ENCODE data around the gene CITED2.

The CITED2 gene

DNA sequence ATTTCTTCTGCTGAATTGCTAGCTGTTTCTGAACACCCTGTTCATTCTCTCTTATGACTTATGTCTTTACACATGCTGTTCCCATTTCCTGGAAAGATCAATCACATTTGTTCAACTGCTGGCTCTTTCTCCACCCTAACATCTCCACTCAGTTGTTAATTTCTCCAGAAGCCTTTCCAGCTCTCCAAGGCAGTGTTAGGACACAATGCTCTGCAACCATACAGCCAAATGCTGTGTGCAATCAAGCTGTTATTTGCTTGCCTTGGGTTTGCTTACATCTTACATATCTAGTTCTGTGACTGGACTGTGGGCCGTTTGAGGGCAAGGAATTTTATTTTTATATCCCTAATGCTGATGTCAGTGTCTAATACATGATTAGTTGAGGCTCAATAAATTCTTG, 24.2 kb upstream of the CITED2 start:
- no peak for ATAC-seq (replicated peaks; ENCODE audit: extremely low read depth, poor library complexity, severe bottlenecking)
- no peak for DNase-seq (ENCODE audit: low spot score in 2 of 2)
- peaks cover 10% of the 10 kb centered on the region for H3K27me3 Mint-ChIP-seq
- no peaks in the 10 kb centered on the region for H3K4me1 Mint-ChIP-seq
- no peak overlapping the region for H3K4me3 Mint-ChIP-seq
- peaks cover 3% of the 10 kb centered on the region for H3K36me3 Mint-ChIP-seq (ENCODE audit: insufficient read depth)
- no peak overlapping the region for H3K27ac Mint-ChIP-seq (ENCODE audit: low read depth)
- no peaks in the 10 kb centered on the region for H3K9me3 Mint-ChIP-seq

DNA sequence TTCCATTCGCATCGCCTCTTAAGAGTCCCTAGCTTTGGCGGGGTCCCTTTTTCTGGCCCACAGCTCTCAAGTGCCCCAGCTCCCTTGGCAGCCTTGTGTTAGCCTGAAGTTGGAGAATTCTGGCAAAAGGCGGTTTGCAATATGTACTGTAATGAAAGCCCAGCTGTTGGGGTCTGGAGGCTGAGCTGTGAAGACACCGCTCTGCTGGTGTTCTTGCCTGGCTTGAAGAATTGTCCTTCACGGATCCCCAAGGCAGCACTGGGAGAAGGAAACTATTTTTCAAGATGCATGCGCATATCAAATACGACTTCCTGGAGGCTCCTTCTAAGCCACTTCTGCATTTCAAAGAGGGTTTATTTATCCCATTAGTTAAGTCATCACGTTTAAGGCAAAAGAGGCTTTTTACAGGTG, 21.4 kb upstream of the CITED2 start:
- Mint-ChIP-seq H3K36me3 (ENCODE audit: insufficient read depth) (peaks cover 3% of the 10 kb centered on the region), H3K4me3 (no peak overlapping the region), H3K9me3 (no peaks in the 10 kb centered on the region), H3K4me1 (no peaks in the 10 kb centered on the region), H3K27ac (ENCODE audit: low read depth) (no peak overlapping the region), H3K27me3 (peaks cover 10% of the 10 kb centered on the region)
- no peak for DNase-seq (ENCODE audit: low spot score in 2 of 2)
- ATAC-seq (replicated peaks; ENCODE audit: extremely low read depth, poor library complexity, severe bottlenecking) = no peak

DNA sequence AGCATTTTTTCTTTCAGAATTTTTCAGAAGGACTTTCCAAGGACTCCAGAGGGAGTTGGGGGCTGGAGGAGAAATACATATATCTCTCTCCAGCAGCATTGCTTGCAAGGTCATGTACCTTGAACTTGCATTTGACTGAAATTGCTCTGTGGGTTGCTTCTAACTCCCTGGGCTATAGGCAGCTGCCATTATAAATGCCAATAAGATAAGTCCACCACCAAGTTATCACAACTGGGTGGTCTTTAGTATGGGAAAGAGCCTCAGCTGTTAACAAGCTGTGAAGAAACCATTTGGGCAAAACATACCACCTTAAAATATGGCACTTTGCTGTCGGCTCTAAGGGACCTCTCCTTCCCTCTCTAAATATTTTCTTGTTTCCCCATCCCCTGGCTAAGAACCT, 20.9 kb upstream of the CITED2 start:
- ATAC-seq (replicated peaks; ENCODE audit: extremely low read depth, poor library complexity, severe bottlenecking) = no peak
- Mint-ChIP-seq H3K4me1 (no peaks in the 10 kb centered on the region), H3K9me3 (no peaks in the 10 kb centered on the region), H3K36me3 (ENCODE audit: insufficient read depth) (peaks cover 3% of the 10 kb centered on the region), H3K4me3 (no peak overlapping the region), H3K27me3 (peaks cover 10% of the 10 kb centered on the region), H3K27ac (ENCODE audit: low read depth) (no peak overlapping the region)
- DNase-seq (ENCODE audit: low spot score in 2 of 2) = no peak

DNA sequence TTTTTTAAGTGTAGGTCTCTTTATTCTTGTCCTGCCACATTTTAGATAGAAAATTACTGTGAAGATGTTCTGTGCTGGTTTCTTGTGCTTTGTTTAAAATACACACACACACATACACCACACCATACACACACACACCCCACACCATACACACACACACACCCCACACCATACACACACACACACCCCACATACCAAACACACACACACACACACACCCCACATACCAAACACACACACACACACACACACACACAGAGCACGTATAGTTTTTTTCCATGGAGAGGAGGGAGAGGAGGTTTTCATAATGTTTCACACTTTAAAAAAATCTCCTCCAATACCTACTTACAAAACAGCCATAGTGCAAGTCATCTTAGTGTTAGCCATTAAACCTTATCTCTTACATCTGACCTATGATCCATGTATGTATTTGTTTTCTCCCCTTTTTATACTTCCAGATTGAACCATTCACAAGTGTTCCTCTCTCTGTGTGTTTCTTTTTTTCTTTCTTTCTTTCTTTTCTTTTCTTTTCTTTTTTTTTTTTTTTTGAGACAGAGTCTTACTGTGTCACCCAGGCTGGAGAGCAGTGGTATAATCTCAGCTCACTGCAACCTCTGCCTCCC, 19.7 kb upstream of the CITED2 start:
- ATAC-seq (replicated peaks; ENCODE audit: extremely low read depth, poor library complexity, severe bottlenecking) (no peak), DNase-seq (ENCODE audit: low spot score in 2 of 2) (no peak)
- Mint-ChIP-seq H3K4me3 (no peak overlapping the region), H3K36me3 (ENCODE audit: insufficient read depth) (no peaks in the 10 kb centered on the region), H3K27me3 (peaks cover 10% of the 10 kb centered on the region), H3K27ac (ENCODE audit: low read depth) (no peak overlapping the region), H3K4me1 (no peaks in the 10 kb centered on the region), H3K9me3 (no peaks in the 10 kb centered on the region)

DNA sequence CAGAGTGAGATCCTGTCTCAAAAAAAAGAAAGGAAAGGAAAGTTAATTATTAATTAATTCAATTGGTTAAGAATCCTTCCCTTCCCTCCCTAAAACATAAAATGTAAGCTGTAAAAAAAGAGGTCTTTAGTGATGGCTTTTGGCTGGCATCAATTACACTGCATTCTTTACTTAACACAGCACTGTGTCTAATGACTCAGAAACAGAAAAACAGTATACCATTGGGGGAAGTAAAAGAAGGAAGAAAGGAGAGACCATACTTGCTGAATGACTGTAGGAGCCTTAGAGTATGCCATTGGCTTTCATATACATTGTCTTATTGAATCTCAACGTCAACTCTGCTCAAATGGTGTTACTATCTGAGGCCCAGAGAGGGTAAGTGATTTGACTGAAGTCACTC, 18.3 kb upstream of the CITED2 start:
- no peak for DNase-seq (ENCODE audit: low spot score in 2 of 2)
- Mint-ChIP-seq H3K27ac (ENCODE audit: low read depth) (no peak overlapping the region), H3K9me3 (no peaks in the 10 kb centered on the region), H3K4me3 (no peak overlapping the region), H3K4me1 (no peaks in the 10 kb centered on the region), H3K27me3 (peaks cover 6% of the 10 kb centered on the region), H3K36me3 (ENCODE audit: insufficient read depth) (no peaks in the 10 kb centered on the region)
- no peak for ATAC-seq (replicated peaks; ENCODE audit: extremely low read depth, poor library complexity, severe bottlenecking)

DNA sequence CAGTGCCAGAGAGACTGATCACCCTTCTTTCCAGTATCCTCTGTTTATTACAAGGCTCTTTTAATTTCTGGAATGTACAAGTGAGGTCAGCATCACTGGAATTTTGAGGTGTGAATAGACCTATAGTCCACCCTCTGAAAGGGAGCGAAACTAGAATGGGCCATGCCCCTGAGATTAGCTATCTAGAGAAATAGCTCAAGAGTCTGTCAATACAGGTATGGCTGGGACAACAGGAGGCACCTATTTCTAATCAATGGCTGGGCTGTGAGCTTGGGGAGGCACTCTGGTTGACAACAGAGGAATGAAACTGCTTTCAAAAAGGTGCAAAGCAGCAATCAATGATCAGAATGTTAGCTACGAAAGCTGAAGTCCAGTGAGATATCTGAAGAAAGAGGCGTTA, 17.3 kb upstream of the CITED2 start:
- Mint-ChIP-seq H3K9me3 (no peaks in the 10 kb centered on the region), H3K27ac (ENCODE audit: low read depth) (no peak overlapping the region), H3K36me3 (ENCODE audit: insufficient read depth) (no peaks in the 10 kb centered on the region), H3K4me1 (no peaks in the 10 kb centered on the region), H3K4me3 (no peak overlapping the region), H3K27me3 (no peaks in the 10 kb centered on the region)
- ATAC-seq (replicated peaks; ENCODE audit: extremely low read depth, poor library complexity, severe bottlenecking) (no peak), DNase-seq (ENCODE audit: low spot score in 2 of 2) (no peak)

DNA sequence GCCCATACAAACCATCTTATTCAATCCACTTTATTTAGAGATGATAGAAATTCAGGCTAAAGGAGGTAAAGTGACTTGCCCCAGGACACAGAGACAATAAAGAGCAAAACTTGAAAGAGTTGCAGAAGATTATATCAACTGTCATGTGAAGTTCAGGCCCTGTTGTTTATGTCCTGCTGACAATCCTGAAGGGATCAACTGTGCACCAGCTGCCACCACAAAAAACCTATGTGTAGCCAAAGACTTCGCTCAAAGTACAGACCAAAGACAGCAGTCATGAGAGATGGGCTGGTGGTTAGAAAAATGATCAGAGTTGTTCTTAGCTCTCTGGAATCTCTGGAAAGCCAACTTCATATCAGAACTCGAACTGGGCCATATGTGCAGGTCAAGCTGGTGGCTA, 16.0 kb upstream of the CITED2 start:
- Mint-ChIP-seq H3K27ac (ENCODE audit: low read depth) (no peak overlapping the region), H3K27me3 (no peaks in the 10 kb centered on the region), H3K36me3 (ENCODE audit: insufficient read depth) (no peaks in the 10 kb centered on the region), H3K4me1 (no peaks in the 10 kb centered on the region), H3K4me3 (no peak overlapping the region), H3K9me3 (no peaks in the 10 kb centered on the region)
- ATAC-seq (replicated peaks; ENCODE audit: extremely low read depth, poor library complexity, severe bottlenecking) (no peak), DNase-seq (ENCODE audit: low spot score in 2 of 2) (no peak)

DNA sequence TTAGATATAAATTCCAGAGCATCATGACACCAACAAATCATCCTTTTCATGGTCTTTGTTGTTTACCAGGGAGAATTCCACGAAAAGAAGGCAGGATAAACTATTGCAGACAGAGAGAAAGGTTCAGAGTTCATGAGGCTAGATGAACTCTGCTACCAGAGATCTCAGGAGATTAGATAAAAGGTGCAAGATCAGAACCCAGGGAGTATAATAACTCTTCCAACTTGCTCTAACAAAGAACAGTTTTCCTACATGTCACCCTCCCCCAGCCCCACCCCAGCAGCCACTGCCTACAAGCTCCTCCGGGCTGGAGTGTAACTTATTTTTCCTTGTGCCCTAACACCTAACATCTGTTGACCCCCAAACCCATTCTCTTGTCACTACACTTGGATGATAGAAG, 13.9 kb upstream of the CITED2 start:
- no peaks in the 10 kb centered on the region for H3K36me3 Mint-ChIP-seq (ENCODE audit: insufficient read depth)
- no peak overlapping the region for H3K27ac Mint-ChIP-seq (ENCODE audit: low read depth)
- no peak for ATAC-seq (replicated peaks; ENCODE audit: extremely low read depth, poor library complexity, severe bottlenecking)
- no peak overlapping the region for H3K4me3 Mint-ChIP-seq
- H3K27me3 Mint-ChIP-seq = no peaks in the 10 kb centered on the region
- no peak for DNase-seq (ENCODE audit: low spot score in 2 of 2)
- no peaks in the 10 kb centered on the region for H3K4me1 Mint-ChIP-seq
- H3K9me3 Mint-ChIP-seq = no peaks in the 10 kb centered on the region

DNA sequence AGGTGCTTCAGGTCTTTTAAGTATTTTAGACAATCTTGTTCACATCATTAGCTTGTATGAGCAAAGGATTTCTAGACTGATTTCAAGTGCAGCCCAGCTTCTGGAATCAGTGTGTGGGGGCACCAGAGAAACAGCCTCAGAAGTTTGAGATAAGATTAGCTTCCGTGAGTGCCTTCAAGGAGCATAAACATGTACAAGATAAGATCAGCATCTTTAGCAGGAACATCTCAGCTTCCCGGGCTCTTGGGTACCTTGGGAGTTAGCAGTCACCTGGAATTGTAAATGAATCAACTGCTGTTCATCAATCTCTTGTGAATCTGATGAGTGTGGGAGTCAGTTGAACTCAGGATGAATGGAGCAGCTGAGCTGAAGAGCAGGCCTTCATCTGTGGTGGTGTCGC, 12.0 kb upstream of the CITED2 start:
- Mint-ChIP-seq H3K4me3 (no peak overlapping the region), H3K36me3 (ENCODE audit: insufficient read depth) (no peaks in the 10 kb centered on the region), H3K27ac (ENCODE audit: low read depth) (no peak overlapping the region), H3K27me3 (peaks cover 10% of the 10 kb centered on the region), H3K4me1 (no peaks in the 10 kb centered on the region), H3K9me3 (no peaks in the 10 kb centered on the region)
- DNase-seq (ENCODE audit: low spot score in 2 of 2) (no peak), ATAC-seq (replicated peaks; ENCODE audit: extremely low read depth, poor library complexity, severe bottlenecking) (no peak)

DNA sequence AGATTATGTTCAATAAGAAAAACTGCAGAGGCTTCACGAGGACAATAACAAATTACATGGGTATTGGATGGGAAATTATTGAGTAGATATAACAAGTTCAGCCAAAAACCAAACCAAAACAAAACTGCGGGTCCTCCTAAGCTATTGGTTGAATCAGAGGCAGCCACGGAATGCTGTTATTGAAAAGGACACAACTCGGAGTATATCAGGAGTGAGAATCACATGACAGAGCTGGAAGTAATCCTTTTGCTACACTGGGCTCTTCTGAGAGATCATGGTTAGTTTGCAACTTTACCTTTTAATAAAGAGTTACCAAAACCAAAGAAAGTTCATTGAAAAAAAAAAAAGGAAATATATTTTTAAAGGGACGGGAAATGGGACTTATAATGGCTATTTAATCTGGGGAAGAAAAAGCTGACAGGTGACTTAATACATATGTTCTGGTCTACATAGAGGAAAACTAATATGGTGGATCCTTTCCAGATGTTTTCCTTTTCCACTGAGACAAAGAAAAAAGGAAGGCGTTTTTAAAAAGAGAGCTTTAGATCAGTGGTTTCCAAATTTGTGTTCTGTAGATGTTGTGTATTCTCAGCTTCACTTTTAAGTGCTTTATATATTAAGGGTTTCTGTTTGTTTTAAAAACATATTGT, 6.9 kb upstream of the CITED2 start:
- peaks cover 19% of the 10 kb centered on the region for H3K27me3 Mint-ChIP-seq
- no peaks in the 10 kb centered on the region for H3K36me3 Mint-ChIP-seq (ENCODE audit: insufficient read depth)
- no peak for DNase-seq (ENCODE audit: low spot score in 2 of 2)
- no peaks in the 10 kb centered on the region for H3K9me3 Mint-ChIP-seq
- ATAC-seq (replicated peaks; ENCODE audit: extremely low read depth, poor library complexity, severe bottlenecking) = no peak
- H3K4me3 Mint-ChIP-seq = no peak overlapping the region
- H3K4me1 Mint-ChIP-seq = peaks cover 6% of the 10 kb centered on the region
- H3K27ac Mint-ChIP-seq (ENCODE audit: low read depth) = no peak overlapping the region

DNA sequence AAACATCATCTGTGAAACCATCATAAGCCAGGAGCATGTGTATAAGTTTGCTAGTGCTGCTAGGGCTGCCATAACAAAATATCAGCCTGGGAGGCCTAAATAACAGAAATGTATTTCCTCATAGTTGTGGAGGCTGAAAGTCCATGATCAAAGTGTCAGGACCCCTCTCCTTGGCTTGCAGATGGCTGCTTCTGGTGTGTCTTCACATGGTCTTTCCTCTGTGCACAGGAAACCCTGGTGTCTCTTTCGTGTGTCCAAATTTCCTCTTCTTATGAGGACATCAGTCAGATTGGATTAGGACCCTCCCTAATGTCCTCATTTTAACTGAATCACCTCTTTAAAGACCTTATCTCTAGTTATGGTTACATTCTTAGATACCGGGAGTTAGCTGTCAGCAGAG, 6.2 kb upstream of the CITED2 start:
- Mint-ChIP-seq H3K27me3 (peaks cover 19% of the 10 kb centered on the region), H3K27ac (ENCODE audit: low read depth) (no peak overlapping the region), H3K4me1 (peaks cover 14% of the 10 kb centered on the region), H3K36me3 (ENCODE audit: insufficient read depth) (peaks cover 1% of the 10 kb centered on the region), H3K9me3 (no peaks in the 10 kb centered on the region), H3K4me3 (no peak overlapping the region)
- ATAC-seq (replicated peaks; ENCODE audit: extremely low read depth, poor library complexity, severe bottlenecking) = no peak
- no peak for DNase-seq (ENCODE audit: low spot score in 2 of 2)

DNA sequence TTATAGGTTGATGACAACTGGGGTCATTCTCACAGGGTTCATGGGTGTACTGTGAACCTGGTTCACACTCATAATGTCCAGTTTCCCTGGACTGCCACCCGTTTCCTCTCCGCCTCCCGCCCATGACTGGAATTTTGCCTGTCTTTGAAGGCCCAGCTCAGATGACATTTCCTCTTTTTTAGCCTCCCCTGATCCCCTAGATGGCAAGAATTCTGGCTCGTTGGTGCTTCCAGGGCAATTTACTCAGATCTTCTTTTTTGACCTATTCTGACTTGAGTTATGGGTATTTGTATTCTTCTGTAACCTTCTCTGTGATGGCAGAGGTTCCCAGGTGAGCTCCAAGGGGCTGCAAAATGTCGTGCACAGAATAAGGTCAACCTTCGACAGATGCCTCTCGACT, 5.7 kb upstream of the CITED2 start:
- no peak for ATAC-seq (replicated peaks; ENCODE audit: extremely low read depth, poor library complexity, severe bottlenecking)
- H3K27ac Mint-ChIP-seq (ENCODE audit: low read depth) = no peak overlapping the region
- H3K9me3 Mint-ChIP-seq = no peaks in the 10 kb centered on the region
- peaks cover 18% of the 10 kb centered on the region for H3K4me1 Mint-ChIP-seq
- peaks cover 3% of the 10 kb centered on the region for H3K36me3 Mint-ChIP-seq (ENCODE audit: insufficient read depth)
- DNase-seq (ENCODE audit: low spot score in 2 of 2) = no peak
- H3K4me3 Mint-ChIP-seq = no peak overlapping the region
- peaks cover 19% of the 10 kb centered on the region for H3K27me3 Mint-ChIP-seq

DNA sequence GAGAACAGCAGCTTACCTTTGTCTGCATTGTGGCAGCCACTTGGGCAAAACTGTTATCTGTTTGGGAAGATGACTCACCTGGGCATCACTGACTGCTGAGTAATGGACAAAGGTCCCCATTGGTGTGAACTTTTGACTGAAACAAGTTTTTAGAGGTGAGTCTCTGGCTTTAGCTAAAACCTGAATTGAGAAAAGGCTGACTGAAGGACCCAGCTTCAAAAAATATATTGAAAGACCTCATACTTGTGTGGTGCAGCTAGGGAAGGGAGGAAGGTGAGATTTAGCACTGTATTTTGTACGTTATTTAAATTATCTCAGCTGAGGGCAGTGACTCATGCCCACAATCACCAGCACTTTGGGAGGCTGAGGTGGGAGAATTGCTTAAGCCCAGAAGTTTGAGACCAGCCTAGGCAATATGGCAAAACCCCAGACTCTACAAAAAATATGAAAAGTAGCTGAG, 4.5 kb upstream of the CITED2 start:
- Mint-ChIP-seq H3K27me3 (peaks cover 19% of the 10 kb centered on the region), H3K9me3 (no peaks in the 10 kb centered on the region), H3K4me3 (no peak overlapping the region), H3K27ac (ENCODE audit: low read depth) (no peak overlapping the region), H3K4me1 (peaks cover 29% of the 10 kb centered on the region), H3K36me3 (ENCODE audit: insufficient read depth) (peaks cover 16% of the 10 kb centered on the region)
- DNase-seq (ENCODE audit: low spot score in 2 of 2) = no peak
- no peak for ATAC-seq (replicated peaks; ENCODE audit: extremely low read depth, poor library complexity, severe bottlenecking)
